ENCODE measurements around the gene MYLK.
"Not testable (repeated sequence)": the region's sequence is repeated elsewhere in the genome, so short reads cannot be mapped to it uniquely, and the experiment has no call there.

Gene MYLK

GRCh38 chr3:123884203-123884831 is at the start of gene MYLK:
Gene MYLK, minus strand, starts transcription at chr3:123884332. Its CDS starts 90,491 bp downstream, at chr3:123793841.
- peak; percentile 78 for DNase-seq (ENCODE audit: low spot score)

GRCh38 chr3:123930445-123930844 is 46.3 kb upstream of the MYLK start:
- DNase-seq (ENCODE audit: low spot score) = no peak

- DNase-seq (ENCODE audit: low spot score) = no peak
These were observed 45.2 kb upstream of the MYLK start for GRCh38 chr3:123929325-123929724.

- no peak for DNase-seq (ENCODE audit: low spot score)
These were observed 42.3 kb upstream of the MYLK start for GRCh38 chr3:123926396-123926795.

GRCh38 chr3:123920868-123921267 is 36.7 kb upstream of the MYLK start:
- DNase-seq (ENCODE audit: low spot score) = no peak

- DNase-seq (ENCODE audit: low spot score) = no peak
These were observed 36.3 kb upstream of the MYLK start for GRCh38 chr3:123920383-123920782.

- no peak for DNase-seq (ENCODE audit: low spot score)
These were observed 35.2 kb upstream of the MYLK start for GRCh38 chr3:123919353-123919752.

- DNase-seq (ENCODE audit: low spot score) = no peak
These were observed 30.7 kb upstream of the MYLK start for GRCh38 chr3:123914829-123915228.

GRCh38 chr3:123909785-123910184 is 25.7 kb upstream of the MYLK start:
- DNase-seq (ENCODE audit: low spot score) = no peak

GRCh38 chr3:123907720-123908119 is 23.6 kb upstream of the MYLK start:
- DNase-seq (ENCODE audit: low spot score) = no peak

- no peak for DNase-seq (ENCODE audit: low spot score)
These were observed 15.3 kb upstream of the MYLK start for GRCh38 chr3:123899300-123899865.

GRCh38 chr3:123893012-123893411 is 8.9 kb upstream of the MYLK start:
- DNase-seq (ENCODE audit: low spot score) = no peak

- no peak for DNase-seq (ENCODE audit: low spot score)
These were observed 8.1 kb upstream of the MYLK start for GRCh38 chr3:123892195-123892594.

- DNase-seq (ENCODE audit: low spot score) = not testable (repeated sequence)
These were observed 6.9 kb upstream of the MYLK start for GRCh38 chr3:123890991-123891390.

GRCh38 chr3:123890162-123890561 is 6.0 kb upstream of the MYLK start:
- not testable (repeated sequence) for DNase-seq (ENCODE audit: low spot score)

- DNase-seq (ENCODE audit: low spot score) = no peak
These were observed 861 bp upstream of the MYLK start for GRCh38 chr3:123884993-123885392.

GRCh38 chr3:123883701-123884202 is 380 bp downstream of the MYLK start:
- no peak for DNase-seq (ENCODE audit: low spot score)

- DNase-seq (ENCODE audit: low spot score) = no peak
These were observed 1.0 kb downstream of the MYLK start for GRCh38 chr3:123883111-123883510.

GRCh38 chr3:123881771-123882170 is 2.4 kb downstream of the MYLK start:
- no peak for DNase-seq (ENCODE audit: low spot score)

GRCh38 chr3:123880998-123881561 is 3.1 kb downstream of the MYLK start:
- no peak for DNase-seq (ENCODE audit: low spot score)

- DNase-seq (ENCODE audit: low spot score) = no peak
These were observed 5.3 kb downstream of the MYLK start for GRCh38 chr3:123878807-123879206.

- DNase-seq (ENCODE audit: low spot score) = no peak
These were observed 6.2 kb downstream of the MYLK start for GRCh38 chr3:123877965-123878364.

GRCh38 chr3:123877466-123877865 is 6.7 kb downstream of the MYLK start:
- no peak for DNase-seq (ENCODE audit: low spot score)

- DNase-seq (ENCODE audit: low spot score) = no peak
These were observed 7.3 kb downstream of the MYLK start for GRCh38 chr3:123876858-123877257.

All from germinal center (tissue), 1 donor.